OCI-M2 (cell line): ENCODE results near the gene TBC1D14.
"Not testable (repeated sequence)": the region's sequence is repeated elsewhere in the genome, so short reads cannot be mapped to it uniquely, and the experiment has no call there.

ENCODE experiments used
- DNase-seq: peaks from one replicate; lab custom pipeline; 2025; ENCODE audit not compliant: unreplicated experiment; lab: John Stamatoyannopoulos, UW

TBC1D14 gene

DNA sequence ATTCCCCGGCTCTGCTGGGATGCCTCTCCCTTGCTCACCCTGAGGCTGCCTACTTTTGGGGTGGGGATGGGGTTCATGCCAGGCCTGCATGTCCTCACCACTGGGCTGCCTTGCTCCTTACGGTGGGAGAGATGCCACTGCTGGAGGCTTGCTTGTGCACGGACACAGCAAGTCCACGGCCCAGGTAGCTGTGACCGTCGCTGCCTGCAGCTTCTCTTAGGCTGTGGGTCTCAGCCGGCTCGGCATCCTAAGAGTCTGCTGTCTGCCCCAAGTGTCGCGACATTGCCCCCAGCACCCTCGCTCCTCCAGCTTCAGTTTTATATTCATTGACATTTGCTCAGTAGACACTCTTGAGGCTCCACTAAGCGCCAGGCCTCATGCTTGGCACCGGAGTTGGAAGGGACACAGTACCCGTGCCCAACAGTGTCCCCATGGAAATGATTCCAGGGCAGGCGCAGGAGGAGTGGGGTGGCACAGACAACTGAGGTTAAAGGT is 58.3 kb downstream of the TBC1D14 start:
- DNase-seq: no peak

- no peak for DNase-seq
Measured at GRCh38 chr4:6968496-6968895, 58.9 kb downstream of the TBC1D14 start.

- DNase-seq: no peak
Measured at GRCh38 chr4:6969826-6970800, 60.5 kb downstream of the TBC1D14 start.

DNA sequence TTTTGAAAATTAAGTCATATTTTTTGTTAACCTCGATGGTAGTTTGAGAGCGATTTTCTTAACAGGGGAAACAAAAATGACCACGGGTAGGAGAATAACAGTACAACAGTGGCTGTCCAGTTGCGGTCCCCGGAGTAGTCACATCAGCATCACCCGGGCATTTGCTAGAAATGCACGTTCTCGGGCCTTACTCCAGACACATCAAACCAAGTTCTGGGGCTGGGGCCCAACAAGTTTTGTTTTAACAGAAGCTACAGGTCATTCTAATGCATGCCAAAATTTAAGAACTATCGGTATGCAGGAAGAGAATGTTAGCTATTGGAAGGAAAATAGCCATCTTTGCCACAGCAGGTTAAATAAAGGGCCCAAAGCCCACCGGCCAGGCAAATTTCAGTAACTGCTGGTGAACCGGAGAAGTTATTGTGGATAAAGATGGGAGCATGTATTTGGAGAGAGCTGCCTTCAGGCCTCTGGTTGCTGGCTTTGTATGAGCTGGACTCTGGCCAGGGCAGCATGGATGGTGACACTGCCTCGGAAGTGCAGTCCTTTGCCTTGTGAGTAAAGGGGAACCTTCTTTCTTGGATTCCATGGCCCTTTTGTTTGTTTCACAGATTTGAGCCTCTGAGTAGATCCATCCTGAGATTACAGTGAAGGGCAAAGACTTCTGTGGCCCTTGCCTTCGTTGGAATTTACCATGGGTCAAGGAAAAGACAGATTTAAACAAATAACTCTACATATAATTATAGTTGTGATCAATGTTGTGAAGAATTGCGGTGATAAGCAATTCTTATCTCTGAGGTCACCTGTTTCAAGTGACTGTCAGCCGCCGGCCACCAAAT is 62.1 kb downstream of the TBC1D14 start:
- DNase-seq: no peak

GRCh38 chr4:6972375-6972650 is 62.7 kb downstream of the TBC1D14 start:
- DNase-seq: no peak

GRCh38 chr4:6972911-6973310 is 63.3 kb downstream of the TBC1D14 start:
- no peak for DNase-seq

GRCh38 chr4:6974138-6974848 is 64.7 kb downstream of the TBC1D14 start:
- DNase-seq: no peak

- not testable (repeated sequence) for DNase-seq
Measured at GRCh38 chr4:6977846-6978245, 68.2 kb downstream of the TBC1D14 start.

DNA sequence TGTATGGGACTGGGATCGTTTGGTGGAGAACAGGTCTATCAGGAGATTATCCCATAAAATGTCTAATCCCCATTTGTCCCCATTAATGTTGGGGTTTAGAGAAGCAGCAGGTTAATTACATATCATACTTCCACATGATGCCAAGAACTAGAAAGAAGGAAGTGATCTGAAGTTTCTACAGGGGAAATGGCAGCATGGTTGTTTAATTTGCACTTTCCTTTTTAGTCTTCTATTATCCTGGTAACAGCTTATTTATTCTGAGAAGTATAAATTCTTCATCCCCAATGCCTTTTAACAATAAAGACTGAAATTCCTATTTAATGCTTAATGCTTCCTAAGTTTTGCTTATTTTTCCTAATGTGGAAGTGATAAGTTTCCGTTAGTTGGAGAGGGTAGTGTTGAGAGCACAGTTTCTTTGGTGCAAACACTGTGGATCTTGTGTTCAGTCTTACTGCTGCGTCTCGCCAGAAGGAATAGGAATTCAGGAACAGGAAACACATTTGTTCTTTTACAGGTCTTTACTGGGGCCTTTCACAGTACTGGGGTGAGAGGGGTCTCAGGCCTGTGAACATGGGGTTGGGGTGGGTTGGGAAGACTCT is 74.0 kb downstream of the TBC1D14 start:
- DNase-seq: no peak

- no peak for DNase-seq
Measured at GRCh38 chr4:6984612-6985425, 75.2 kb downstream of the TBC1D14 start.

DNA sequence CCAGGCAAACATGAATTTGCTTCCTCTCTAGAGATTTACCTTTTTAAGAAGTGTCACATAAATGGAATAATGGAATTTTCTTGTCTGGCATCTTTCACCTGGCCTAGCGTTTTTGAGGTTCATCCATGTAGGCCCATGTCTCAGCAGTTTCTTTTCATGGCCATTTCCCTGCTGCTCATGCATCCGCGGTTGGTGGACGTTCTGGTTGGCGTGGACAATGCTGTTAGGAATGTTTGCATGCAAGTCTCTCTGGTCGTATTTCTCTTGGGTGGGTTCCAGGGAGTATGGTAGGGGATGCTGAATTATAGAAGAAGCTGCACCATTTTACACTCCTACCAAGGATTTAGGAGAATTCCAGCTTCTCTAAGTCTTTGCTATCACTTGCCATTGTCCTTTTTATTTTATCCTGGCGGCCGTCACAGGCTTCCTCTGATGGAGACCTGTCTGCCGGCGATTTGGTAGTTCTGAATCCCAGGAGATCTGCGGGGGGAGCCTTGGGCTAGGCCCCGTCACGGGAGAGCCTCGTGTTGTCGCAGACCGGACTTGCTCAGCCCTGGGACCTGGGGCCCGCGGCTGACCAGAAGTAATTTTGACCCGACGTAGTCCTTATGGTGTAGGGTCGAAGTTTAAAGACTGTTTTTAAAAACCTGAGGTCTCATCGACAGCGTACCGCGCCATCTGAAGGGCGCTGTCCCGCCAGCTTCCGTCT is 76.6 kb downstream of the TBC1D14 start:
- no peak for DNase-seq

DNA sequence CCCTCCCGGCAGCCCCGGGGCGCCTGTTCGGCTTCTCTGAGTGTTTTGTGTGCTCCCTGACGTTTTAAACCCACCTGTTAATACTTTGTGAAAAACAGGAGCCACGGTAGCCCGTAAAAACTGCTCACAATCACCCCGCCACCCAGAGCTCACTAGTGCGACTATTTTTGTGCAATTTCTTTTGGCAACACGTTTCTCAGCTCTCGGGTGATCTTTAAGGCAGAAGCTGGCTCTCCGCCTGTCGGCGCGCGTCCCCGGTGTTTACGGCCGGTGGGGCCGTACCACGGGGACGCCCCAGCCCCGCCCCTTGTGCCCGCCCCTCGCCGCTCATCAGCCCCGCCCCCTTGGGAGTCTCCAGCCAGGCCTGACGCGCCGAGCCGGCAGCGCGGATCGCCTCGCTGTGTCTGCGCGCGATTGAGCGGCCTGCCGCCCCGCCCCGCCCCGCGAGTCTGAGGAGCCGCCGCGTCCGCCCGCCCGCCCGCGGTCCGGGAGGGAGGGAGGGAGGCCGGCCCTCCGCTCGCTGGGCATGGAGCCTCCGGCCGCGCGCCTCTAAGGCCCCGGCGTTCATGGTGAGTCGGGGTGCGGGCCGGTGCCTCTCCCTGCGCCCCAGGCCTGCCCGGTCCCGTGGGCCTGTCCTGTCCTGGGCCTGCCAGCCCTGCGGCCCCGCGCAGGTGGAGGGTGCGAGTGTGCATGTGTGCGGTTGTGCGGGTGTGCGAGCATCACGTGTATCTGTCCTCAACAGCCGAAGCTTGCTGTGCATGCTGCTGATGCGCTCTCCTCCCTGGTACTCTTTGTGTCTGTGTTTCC is 77.4 kb downstream of the TBC1D14 start:
- no peak for DNase-seq

- DNase-seq: no peak
Measured at GRCh38 chr4:6987588-6987961, 77.9 kb downstream of the TBC1D14 start.

- DNase-seq: no peak
Measured at GRCh38 chr4:6988016-6988715, 78.5 kb downstream of the TBC1D14 start.

- no peak for DNase-seq
Measured at GRCh38 chr4:6989331-6989923, 79.8 kb downstream of the TBC1D14 start.

DNA sequence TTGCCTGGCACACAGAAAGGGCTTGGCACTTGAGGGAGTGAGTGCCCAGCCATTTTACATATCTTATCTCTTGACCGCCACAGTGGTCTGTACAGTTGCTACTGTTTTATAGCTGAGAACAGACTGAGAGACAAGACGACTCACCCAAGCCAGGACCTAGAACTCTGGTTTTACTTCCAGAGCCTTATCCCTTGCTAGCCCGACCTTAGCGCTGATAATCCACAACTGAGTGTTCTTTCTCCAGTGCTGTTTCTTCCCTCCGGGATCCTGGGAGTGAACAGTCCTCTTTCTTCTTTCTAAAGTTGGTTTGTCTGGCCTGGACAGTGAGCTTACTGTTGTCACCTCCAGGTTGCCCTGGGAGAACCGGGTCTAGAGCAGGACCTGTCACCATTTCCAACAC is 81.0 kb downstream of the TBC1D14 start:
- DNase-seq: no peak

- DNase-seq: no peak
Measured at GRCh38 chr4:6991249-6991648, 81.6 kb downstream of the TBC1D14 start.
